HL-60 (cell line): ENCODE measurements around the gene PCYOX1L.

Experiments
- POLR2AphosphoS5 ChIP-seq: IDR thresholded peaks from 2 replicates; pipeline ENCODE4 v1.6.1; 2012; ENCODE audit warnings: low read depth
- SPI1 ChIP-seq: IDR thresholded peaks from 2 replicates; pipeline ENCODE4 v1.6.1; 2012; ENCODE audit warnings: low read depth, mild to moderate bottlenecking, borderline replicate concordance

DNA sequence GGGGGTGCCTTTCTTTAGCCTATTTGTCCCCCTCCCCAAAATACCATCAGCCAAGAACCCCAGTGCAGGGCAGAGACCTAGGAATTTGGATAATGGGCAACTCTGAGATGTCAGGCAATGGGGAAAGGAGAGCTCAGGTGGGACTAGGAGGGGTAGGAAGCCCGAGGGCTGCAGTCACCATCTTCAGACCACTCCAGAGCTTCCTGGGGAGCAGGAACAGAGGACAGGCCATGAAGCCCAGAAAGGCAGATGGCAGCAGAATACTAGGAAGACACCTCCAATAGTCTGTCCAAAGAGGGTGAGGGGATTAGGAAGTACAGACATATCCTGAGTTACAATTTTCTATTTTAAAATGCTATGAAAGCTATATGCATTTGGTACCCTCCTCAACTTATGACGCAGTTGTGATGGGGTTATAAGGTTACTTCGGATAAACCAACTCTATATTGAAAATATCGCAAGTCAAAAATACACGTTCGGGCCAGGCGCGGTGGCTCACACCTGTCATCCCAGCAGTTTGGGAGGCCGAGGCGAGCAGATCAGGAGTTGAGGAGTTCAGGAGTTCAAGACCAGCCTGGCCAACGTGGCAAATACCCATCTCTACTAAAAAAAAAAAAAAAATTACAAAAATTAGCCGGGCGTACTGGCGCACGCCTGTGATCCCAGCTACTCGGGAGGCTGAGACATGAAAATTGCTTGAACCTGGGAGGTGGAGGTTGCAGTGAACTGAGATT, 55.8 kb downstream of the PCYOX1L start:
- TF ChIP-seq POLR2AphosphoS5 (no peak), SPI1 (no peak)
